A549 (cell line): Measurements from ENCODE around the gene HUS1B.
"Not testable (repeated sequence)": the region's sequence is repeated elsewhere in the genome, so short reads cannot be mapped to it uniquely, and the experiment has no call there.

Source experiments
- BHLHE40 ChIP-seq: IDR thresholded peaks from 2 replicates; pipeline ENCODE4 v1.6.1; 2012; ENCODE audit warnings: low read depth, low read length, inconsistent platforms
- CBX2 ChIP-seq: fragments of 200-600 bp; sonication (generic); IDR thresholded peaks from 2 replicates; pipeline ENCODE4 v1.6.1; 2016; ENCODE audit warnings: low read depth, mild to moderate bottlenecking, borderline replicate concordance
- CHD2 ChIP-seq: fragments of 150-350 bp; IDR thresholded peaks from 2 replicates; pipeline ENCODE4 v1.6.1; 2014; ENCODE audit warnings: low read length; ENCODE audit not compliant: partially characterized antibody
- EP300 ChIP-seq, 2 experiments: fragments of >200 bp; sonication (Bioruptor Twin); formaldehyde crosslinking; IDR thresholded peaks; 2 replicates in 1 of 2; 3 replicates in 1 of 2; pipeline ENCODE4 v1.6.1; 2016 to 2017
- JUNB ChIP-seq: fragments of >200 bp; sonication (Bioruptor Twin); formaldehyde crosslinking; IDR thresholded peaks from 2 replicates; pipeline ENCODE4 v1.6.1; 2016
- PHF8 ChIP-seq: fragments of 200-600 bp; sonication (generic); IDR thresholded peaks from 2 replicates; pipeline ENCODE4 v1.6.1; 2016; ENCODE audit warnings: low read depth, mild to moderate bottlenecking, antibody characterized with exemption, moderate library complexity, borderline replicate concordance
- RCOR1 ChIP-seq: fragments of 150-350 bp; IDR thresholded peaks from 2 replicates; pipeline ENCODE4 v1.6.1; 2014; ENCODE audit warnings: antibody characterized with exemption, low read length, low read depth
- RFX5 ChIP-seq: fragments of 450-650 bp; IDR thresholded peaks from 2 replicates; pipeline ENCODE4 v1.7.1; 2014; ENCODE audit warnings: antibody characterized with exemption, mild to moderate bottlenecking, moderate library complexity
- ZFP36 ChIP-seq: fragments of 450-650 bp; IDR thresholded peaks from 2 replicates; pipeline ENCODE4 v1.6.1; 2014; ENCODE audit warnings: borderline replicate concordance; ENCODE audit not compliant: partially characterized antibody
- TF ChIP-seq, protein P1 (sequence below): fragments of >200 bp; sonication (Bioruptor Twin); formaldehyde crosslinking; IDR thresholded peaks from 3 replicates; pipeline ENCODE4 v1.5.1; 2016
- TF ChIP-seq, protein P2 (sequence below): fragments of 200-600 bp; sonication (generic); IDR thresholded peaks from 2 replicates; pipeline ENCODE4 v1.6.1; 2016; ENCODE audit warnings: antibody characterized with exemption, mild to moderate bottlenecking, moderate library complexity

GRCh38 chr6:663788-664187 is 6.9 kb upstream of the HUS1B start:
- TF ChIP-seq, protein P1, sequence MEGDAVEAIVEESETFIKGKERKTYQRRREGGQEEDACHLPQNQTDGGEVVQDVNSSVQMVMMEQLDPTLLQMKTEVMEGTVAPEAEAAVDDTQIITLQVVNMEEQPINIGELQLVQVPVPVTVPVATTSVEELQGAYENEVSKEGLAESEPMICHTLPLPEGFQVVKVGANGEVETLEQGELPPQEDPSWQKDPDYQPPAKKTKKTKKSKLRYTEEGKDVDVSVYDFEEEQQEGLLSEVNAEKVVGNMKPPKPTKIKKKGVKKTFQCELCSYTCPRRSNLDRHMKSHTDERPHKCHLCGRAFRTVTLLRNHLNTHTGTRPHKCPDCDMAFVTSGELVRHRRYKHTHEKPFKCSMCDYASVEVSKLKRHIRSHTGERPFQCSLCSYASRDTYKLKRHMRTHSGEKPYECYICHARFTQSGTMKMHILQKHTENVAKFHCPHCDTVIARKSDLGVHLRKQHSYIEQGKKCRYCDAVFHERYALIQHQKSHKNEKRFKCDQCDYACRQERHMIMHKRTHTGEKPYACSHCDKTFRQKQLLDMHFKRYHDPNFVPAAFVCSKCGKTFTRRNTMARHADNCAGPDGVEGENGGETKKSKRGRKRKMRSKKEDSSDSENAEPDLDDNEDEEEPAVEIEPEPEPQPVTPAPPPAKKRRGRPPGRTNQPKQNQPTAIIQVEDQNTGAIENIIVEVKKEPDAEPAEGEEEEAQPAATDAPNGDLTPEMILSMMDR, result not testable (repeated sequence)
- not testable (repeated sequence) for TF ChIP-seq RFX5; RCOR1; PHF8; JUNB; BHLHE40; EP300 (IDR thresholded peaks at IDR 0.05); CBX2; CHD2; ZFP36
- TF ChIP-seq, protein P2, sequence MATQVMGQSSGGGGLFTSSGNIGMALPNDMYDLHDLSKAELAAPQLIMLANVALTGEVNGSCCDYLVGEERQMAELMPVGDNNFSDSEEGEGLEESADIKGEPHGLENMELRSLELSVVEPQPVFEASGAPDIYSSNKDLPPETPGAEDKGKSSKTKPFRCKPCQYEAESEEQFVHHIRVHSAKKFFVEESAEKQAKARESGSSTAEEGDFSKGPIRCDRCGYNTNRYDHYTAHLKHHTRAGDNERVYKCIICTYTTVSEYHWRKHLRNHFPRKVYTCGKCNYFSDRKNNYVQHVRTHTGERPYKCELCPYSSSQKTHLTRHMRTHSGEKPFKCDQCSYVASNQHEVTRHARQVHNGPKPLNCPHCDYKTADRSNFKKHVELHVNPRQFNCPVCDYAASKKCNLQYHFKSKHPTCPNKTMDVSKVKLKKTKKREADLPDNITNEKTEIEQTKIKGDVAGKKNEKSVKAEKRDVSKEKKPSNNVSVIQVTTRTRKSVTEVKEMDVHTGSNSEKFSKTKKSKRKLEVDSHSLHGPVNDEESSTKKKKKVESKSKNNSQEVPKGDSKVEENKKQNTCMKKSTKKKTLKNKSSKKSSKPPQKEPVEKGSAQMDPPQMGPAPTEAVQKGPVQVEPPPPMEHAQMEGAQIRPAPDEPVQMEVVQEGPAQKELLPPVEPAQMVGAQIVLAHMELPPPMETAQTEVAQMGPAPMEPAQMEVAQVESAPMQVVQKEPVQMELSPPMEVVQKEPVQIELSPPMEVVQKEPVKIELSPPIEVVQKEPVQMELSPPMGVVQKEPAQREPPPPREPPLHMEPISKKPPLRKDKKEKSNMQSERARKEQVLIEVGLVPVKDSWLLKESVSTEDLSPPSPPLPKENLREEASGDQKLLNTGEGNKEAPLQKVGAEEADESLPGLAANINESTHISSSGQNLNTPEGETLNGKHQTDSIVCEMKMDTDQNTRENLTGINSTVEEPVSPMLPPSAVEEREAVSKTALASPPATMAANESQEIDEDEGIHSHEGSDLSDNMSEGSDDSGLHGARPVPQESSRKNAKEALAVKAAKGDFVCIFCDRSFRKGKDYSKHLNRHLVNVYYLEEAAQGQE, result not testable (repeated sequence)
